Measurements from ENCODE around the gene SPRN.
A peak's percentile ranks its signal among the peaks of the same experiment; 100 is the strongest.

The SPRN gene

DNA sequence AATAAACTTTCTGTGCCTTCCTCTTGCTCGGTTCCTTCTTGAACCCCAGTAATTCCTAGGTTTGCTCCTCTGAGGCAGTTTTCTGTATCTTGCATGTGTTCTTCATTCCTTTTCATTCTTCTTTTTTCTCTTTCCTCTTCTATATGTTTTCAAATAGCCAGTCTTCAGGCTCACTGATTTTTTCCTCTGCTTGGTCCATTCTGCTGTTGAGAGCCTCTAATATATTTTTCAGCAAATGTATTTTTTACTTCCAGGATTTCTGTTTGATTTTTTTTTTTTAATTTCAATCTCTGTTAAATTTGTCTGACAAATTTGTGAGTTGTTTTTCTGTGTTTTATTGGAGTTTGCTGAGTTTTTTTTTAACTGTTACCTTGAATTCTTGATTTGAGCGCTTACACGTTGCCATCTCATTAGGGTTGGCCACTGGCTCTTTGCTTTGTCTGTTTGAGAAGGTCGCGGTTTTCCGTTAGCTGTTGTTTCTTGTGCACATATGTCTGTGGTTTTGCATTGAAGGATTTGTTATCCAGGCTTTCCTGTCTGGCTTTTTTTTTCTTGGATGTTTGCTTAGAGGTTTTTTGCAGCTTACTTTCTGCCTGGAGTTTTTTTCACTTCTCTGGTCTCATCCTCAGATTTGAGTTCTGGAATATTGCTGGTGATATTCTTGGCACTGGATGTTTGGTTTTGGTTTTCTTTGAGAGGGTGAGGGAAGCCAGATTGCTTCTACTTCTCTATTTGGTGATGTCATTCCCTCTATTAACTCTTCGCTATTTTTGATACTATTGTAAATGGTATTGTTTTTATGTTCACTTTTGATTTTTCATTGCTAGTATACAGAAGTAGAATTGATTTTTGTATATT, 12.7 kb downstream of the SPRN start:
- no peak for DNase-seq (ENCODE audit: low read depth in 4 of 4, low spot score in 1 of 4)

DNA sequence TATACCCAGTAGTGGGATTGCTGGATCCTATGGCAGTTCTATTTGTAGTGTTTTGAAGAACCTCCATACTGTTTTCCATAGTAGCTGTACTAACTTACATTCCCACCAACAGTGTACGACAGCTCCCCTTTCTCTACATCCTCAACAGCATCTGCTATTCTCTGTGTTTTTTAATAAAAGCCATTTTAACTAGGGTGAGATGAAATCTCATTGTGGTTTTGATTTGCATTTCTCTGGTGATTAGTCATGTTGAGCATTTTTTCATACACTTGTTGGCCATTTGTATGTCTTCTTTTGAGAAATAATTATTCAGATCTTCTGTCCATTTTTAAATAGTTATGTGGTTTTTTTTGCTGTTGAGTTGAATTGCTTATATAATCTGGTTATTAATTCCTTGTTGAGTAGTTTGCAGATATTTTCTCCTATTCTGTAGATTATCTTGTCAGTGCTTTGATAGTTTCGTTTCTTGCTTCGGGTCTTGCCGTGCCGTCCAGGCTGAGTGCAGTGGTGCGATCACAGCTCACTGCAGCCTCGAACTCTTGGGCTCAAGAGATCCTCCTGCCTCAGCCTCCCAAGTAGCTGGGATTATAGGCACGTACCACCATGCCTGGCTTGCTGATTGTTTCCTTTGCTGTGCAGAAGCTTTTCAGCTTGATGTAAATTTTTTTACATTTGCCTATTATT, 18.4 kb downstream of the SPRN start:
- DNase-seq (ENCODE audit: low read depth in 4 of 4, low spot score in 1 of 4), result no peak

DNA sequence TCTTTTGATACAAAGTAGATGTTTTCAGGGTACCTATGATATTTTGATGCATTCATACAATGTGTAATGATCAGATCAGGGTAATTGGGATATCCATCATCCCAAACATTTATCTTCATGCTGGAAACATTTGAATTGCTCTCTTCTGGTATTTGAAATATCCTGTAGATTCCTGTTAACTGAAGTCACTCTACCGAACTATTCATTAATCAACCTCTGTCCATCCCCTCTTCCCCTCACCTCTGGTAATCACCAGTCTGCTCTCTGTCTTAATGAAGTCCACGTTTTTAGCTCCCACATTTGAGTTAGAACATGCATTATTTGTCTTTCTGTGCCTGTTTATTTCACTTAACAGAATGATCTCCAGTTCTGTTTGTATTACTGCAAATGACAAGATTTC, 19.2 kb downstream of the SPRN start:
- DNase-seq (ENCODE audit: low read depth in 4 of 4, low spot score in 1 of 4), result no peak

DNA sequence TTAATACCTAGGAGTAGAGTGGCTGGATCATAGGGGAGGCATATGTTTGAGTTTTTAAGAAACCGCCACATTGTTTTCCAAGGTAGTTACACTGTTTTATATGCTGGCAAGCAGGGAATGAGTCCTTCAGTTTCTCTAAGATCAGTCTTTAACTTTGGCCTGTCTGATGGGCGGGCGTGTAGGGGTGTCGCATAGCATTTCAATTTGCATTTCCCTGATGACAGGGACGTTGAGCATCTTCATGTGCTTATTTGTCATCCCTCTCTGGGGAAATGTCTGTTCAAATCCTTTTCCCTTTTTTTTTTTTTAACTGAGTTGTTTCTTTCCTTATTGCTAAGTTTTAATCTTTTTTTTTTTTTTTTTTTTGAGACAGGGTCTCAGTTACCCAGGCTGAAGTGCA, 20.6 kb downstream of the SPRN start:
- DNase-seq (ENCODE audit: low read depth in 4 of 4, low spot score in 1 of 4), result no peak

DNA sequence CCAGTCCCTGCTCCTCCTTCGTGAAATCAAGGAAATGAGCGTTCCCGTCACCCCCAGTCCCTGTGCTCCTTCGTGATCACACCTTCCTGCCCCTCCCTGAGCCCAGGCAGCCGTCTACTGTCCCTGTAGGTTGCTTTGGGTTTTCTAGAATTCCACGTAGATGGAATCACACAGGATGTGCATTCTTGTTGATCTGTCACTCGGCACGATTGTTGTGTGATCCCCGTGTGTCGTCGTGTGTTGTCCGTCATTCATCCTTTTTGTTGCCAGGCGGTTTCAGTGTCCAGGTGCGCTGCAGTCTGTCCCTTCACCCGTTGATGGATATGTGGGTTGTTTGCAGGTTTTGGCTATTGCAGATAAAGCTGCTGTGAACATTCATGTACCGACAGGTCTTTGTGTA, 21.1 kb downstream of the SPRN start:
- DNase-seq (ENCODE audit: low read depth in 4 of 4, low spot score in 1 of 4), result no peak

DNA sequence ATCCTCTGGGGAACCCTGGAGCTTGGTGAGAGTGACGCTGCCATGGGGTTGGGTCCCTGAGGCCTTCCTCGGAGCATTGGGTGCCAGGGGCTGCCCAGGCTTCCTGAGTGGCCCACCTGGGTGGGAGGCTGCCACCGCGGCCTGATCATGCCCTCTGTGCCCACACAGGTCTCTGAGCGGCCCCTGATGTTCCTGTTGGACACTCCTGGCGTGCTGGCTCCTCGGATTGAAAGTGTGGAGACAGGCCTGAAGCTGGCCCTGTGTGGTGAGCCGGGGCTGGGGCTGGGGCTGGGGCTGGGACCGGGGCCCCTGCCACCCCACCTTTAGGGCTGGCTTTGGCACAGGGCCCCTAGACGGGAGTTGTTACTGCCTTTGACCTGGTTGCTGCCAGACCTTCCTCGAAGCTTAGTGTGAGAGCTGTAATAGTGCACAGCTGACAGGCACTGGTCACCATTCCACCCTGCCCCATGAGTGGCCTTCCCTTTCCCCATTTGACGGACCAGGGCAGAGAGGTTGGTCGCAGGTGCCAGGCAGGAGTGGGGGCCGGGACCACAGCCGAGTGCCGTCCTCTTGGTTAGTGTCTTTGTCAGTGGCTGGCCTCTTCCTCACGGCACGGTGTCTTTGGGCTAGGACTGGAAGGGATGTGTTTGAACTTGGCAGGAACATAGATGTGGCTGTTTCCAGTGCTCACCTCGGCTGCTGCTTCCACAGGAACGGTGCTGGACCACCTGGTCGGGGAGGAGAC, 22.3 kb downstream of the SPRN start:
- no peak for DNase-seq (ENCODE audit: low read depth in 4 of 4, low spot score in 1 of 4)

DNA sequence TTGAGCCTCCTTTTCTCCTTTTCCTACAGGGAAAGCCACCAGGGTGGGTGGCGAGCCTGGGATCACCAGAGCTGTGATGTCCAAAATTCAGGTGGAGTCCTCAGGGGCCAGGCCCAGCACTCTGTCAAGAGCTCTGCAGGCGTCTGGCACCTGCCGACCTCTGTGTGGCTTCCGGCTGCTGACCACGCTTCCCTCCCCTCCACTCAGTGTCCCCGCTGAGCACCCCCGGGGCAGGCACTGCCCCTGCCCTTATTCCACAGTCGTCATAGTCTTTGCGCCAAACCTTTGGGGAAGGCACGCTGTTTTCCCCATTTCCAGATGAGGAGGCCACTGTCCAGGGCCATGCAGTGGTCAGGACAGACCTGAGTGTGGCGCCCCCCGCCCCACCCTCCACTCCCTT, 22.9 kb downstream of the SPRN start:
- no peak for DNase-seq (ENCODE audit: low read depth in 4 of 4, low spot score in 1 of 4)

DNA sequence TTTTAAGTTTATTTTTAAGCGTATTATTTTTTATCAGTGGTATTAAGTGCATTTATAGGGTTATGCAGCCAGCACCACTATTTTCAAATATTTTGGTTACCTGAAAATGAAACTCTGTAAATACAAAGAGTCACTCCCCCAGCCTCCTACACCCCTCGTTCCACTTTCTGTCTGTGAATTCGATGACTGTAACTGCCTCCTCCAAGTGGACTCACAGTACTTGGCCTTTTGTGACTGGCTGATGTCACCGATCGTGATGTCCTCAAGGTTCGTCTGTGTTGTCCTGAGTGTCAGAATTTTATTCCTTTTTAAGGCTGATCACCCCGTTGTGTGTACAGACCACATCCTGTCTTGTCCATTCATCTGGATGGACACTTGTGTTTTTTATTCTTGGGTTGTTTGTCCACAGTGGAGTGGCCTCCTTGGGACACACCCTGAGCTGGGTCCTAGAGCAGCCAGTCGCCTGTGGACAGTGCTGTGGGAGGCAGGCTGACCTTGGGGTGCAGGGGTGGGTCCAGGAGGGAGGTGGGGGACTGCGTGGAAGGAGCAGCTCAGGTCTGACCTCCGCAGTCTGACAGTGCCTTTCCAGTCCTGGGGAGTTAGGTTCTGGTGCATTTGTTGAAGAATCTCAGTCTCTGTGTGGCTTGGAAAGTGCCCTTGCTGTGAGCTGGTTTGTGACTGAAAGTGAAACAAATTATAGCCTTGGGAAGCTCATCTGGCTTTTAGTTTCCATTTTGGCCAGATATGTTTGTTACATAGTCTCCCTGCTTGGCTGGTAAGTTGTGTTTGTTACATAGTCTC, 23.6 kb downstream of the SPRN start:
- DNase-seq (ENCODE audit: low read depth in 4 of 4, low spot score in 1 of 4), result no peak

DNA sequence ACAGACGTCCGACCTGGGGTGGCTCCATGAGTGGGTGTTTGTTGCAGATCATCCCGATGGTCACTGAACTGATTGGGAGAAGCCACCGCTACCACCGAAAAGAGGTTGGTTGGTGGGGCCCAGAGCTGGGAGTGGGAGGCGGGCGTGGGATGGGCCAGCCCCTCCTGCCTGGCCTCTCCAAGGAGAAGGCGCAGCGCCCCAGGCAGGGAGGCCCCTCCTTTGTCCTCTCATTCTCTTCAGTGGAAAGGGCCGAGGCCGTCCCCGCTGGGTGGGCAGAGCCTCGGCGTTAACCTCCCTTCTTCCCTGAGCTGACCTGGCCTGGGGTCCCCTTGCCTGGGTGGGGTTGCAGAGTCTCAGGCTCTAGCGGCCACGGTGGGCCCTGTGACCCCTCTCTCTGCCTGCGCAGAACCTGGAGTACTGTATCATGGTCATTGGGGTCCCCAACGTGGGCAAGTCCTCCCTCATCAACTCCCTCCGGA, 25.3 kb downstream of the SPRN start:
- DNase-seq (ENCODE audit: low read depth in 4 of 4, low spot score in 1 of 4), result no peak

DNA sequence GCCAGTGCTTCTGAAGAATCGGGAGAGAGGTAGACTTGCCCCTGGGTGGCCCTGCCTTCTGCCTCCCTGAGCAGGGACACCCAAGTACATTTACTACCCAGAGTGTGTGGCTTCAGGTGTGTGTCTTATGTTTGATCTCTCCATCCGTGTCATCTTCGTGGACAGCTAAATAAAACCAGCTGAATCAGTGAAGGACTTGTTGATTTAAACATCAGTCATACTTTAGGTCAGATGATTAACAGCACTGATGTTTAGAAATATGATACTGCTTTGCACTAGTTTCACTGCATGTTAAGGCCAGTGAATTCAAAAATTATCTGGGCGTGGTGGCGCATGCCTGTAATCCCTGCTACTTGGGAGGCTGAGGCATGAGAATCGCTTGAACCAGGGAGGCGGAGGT, 26.5 kb downstream of the SPRN start:
- no peak for DNase-seq (ENCODE audit: low read depth in 4 of 4, low spot score in 1 of 4)

DNA sequence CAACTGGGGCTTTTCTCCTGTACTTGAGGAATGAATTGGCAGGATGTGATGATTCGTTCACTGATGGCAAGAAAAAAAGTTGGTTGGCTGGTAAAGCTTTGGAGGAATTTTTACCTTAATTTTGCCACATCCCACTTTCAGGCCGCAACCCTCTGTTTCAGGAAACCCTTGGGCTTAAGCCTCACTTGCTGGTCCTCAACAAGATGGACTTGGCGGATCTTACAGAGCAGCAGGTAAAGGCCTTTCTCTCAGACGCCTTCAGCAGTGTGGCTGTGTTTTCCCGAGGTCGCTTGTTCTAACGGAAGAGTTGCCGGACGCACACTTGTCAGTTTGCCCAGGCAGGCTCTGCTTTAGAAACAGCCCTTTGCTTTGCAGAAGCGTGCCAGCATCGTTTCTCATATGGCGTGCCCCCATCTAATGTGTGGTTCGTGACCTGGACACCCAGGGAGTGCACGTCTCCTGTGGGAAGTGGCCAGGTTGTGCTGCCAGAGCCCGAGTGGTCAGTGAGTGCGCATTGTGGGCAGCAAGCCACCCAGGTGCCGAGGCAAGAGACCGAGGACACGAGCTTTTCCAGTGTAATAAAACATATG, 28.3 kb downstream of the SPRN start:
- DNase-seq (ENCODE audit: low read depth in 4 of 4, low spot score in 1 of 4), result no peak

DNA sequence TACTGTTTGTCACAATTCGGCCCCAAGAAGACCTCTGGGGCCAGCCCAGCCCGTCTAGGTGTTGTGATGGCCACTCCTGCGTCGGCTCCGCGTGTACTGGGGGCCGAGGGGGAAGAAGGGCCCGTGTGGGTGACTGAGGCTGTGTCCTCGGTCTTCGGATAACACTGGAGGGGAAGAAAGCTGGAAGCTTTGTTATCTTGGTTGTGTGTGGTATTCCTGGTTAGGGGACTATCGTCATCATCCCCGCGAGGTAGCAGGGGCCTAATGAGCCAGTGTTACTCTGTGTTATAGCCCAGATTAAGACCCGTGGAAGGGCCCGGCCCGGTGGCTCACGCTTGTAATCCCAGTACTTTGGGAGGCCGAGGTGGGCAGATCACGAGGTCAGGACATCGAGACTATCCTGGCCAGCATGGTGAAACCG, 29.6 kb downstream of the SPRN start:
- DNase-seq (ENCODE audit: low read depth in 4 of 4, low spot score in 1 of 4), result no peak

DNA sequence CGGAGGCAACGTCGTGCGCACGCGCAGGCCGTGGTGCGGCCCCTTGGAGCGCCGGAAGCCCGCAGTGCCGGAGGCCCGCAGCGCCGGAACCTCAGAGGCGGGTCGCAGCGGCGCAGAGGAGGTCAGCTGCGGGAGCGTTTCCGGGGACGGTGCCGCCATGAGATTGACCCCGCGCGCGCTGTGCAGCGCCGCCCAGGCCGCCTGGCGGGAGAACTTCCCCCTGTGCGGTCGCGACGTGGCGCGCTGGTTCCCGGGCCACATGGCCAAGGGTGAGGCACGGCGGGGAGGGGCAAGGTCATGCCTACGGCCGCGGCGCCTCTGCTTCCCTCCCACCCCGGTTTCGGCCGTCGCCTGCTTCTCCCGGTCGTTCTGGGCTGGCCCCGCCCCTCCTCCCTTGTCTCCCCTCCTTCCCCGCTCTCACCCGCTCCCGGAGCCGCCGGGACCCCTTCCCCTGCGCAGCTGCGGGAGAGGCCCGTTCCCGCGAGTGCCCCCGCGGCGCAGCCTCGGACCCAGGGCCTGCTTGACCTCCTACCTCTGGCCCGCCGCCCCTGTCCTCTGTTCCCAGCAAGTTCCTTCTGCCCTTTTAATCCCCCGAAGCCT, 30.3 kb downstream of the SPRN start, which contains the start of gene MTG1:
MTG1 (plus strand) TSS at position 94 of the 600 bp plus-strand sequence; CDS start at position 158, 64 bp downstream.
- peak in 3 of 4 experiments; percentile 93 to 94 (median 93) for DNase-seq (ENCODE audit: low read depth in 4 of 4, low spot score in 1 of 4)

DNA sequence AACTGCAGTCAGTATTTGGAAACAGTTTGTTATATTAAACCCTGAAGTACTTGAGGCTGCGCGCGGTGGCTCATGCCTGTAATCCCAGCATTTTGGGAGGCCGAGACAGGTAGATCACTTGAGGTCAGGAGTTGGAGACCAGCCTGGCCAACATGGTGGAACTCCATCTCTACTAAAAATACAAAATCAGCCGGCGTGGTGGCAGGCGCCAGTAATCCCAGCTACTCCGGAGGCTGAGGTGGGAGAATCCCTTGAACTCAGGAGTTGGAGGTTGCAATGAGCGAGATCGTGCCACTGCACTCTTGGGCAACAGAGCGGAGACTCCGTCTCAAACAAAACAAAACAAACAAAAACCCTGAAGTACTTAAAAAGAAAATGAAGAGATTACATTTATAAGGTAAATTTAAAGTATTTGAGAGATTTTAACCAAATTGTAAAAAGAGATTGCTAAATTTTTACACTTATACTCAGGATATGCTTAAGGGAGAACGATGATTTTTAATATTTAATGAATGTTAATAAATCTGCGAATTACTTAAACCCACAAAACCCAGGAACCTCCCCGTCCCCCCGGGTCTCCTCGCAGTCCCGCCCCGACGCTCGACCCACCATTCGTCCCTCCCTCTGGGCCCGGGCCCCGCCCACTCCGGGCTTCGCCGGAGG, 30.9 kb downstream of the SPRN start:
- peak in 1 of 4 experiments; percentile 89 for DNase-seq (ENCODE audit: low read depth in 4 of 4, low spot score in 1 of 4)

DNA sequence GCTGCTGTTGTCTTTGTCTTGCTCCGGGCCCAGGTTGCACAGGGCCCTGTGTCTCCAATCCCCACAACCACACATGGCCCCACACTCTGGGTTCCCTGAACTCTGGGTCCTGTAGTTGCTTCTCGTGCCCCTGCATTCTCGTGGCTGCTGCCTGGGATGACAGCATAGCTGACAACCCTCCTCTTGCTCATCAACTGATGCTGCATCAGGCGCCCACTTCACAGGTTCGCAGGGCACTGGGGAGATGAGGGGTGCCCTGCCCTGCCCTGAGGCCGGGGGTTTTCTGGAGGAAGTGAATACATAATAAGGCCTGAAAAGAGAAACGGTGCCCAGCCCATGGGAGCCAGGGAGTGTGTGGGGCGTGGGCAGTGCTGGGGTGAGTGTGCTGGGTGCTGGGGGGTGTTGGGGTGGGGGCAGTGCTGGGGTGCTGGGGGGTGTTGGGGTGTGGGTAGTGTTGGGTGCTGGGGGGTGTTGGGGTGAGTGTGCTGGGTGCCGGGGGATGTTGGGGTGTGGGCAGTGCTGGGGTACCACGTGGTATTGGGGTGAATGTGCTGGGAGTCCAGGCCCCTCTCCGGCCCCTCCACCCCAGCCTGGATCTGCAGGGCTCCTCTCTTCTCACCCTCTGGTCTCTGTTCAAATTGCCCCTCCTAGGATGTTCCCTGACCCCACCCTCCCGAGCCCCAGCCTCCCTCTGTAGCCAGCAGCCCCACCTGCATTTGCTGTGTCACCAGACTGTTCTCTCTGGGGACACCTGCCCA, 32.5 kb downstream of the SPRN start:
- no peak for DNase-seq (ENCODE audit: low read depth in 4 of 4, low spot score in 1 of 4)

DNA sequence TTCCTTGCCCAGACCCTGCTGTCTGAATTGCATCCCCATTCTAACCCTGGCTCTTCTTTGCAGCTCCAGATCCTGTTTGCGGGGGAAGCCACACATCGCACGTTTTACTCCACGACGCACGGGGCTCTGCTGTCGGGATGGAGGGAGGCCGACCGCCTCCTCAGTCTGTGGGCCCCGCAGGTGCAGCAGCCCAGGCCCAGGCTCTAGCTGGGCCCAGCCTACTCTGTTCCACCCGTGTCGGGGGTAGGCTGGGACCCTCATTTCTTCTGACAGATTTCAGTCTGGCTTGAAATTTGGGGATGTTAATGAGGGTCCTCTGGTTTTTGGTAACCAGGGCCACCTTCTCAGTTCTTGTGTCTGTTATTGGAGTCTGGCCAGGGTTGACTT, 33.2 kb downstream of the SPRN start:
- no peak for DNase-seq (ENCODE audit: low read depth in 4 of 4, low spot score in 1 of 4)

DNA sequence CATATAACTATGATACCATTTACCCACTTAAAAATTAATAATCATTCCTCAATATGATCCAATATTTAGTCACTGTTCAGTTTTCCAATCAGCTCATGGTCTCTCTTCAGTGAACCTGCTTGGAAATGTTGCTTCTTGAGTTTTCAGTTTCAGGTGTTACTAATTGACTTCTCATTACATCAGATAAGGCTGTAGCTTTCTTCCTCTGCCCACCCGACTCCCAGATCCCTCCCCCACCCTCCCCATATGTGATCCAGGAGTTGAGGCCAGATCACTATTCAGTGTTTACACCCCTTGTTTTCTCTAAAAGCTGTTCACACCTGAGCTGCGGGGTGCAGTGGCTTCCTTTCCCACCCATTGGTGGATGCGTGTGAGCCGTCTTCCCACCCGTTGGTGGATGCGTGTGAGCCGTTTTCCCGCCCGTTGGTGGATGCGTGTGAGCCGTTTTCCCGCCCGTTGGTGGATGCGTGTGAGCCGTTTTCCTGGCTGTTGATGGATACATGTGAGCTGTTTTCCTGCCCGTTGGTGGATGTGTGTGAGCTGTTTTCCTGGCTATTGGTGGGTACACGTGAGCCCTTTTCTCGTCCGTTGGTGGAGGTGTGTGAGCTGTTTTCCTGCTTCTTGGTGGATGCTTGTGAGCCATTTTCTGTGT, 33.7 kb downstream of the SPRN start:
- DNase-seq (ENCODE audit: low read depth in 4 of 4, low spot score in 1 of 4), result no peak

All from stimulated activated CD4-positive, alpha-beta T cell treated with anti-CD3 and anti-CD28 coated beads, Interleukin-1b, Interleukin-23, amount 100 ng/mL, for 24 hours (primary cell).